ENCODE results near the gene SUMO3.

SUMO3 gene

DNA sequence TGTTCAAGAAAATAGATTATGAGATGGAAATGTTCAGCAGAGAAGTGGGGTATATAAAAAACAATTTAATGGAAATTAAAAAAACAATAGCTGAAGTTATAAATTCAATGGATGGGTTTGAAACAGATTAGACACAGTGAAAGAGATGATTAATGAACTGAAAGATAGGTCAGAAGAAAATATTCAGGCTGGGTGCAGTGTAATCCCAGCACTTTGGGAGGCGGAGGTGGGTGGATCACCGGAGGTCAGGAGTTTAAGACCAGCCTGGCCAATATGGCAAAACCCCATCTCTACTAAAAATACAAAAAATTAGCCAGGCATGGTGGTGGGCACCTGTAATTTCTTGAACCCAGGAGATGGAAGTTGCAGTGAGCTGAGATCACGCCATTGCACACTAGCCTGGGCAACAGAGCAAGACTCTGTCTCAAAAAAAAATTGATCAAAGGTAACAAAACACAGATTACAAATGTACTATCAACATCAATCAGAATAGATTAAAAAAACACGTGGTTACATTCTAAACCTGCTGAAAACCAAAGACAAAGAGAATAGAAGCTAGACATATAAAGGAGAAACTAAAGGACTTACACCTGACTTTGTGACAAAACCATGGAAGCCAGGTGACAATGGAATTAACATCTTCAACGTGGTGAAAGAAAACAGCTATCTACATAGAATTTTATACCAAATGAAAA lies 4.8 kb upstream of the SUMO3 start:
- Histone ChIP-seq H4K20me1 (ENCODE audit: insufficient read depth, low read length, poor library complexity, severe bottlenecking) (no peaks in the 10 kb centered on the region), H2AFZ (ENCODE audit: low read length) (no peak overlapping the region), H3K79me2 (ENCODE audit: insufficient read depth, low read length) (peaks cover 8% of the 10 kb centered on the region; the same call in 1 of the 2 replicates), H3K4me1 (ENCODE audit: insufficient read depth, low read length, poor library complexity, severe bottlenecking) (peaks cover 7% of the 10 kb centered on the region), H3K9ac (ENCODE audit: low read depth, low read length, poor library complexity, severe bottlenecking) (no peak overlapping the region), H3K9me3 (ENCODE audit: insufficient read depth, low read depth, low read length) (peaks cover 15% of the 10 kb centered on the region), H3K27me3 (ENCODE audit: insufficient read depth, low read length, poor library complexity, severe bottlenecking) (no peaks in the 10 kb centered on the region), H3K4me2 (ENCODE audit: low read depth, low read length, poor library complexity, severe bottlenecking) (no peak overlapping the region), H3K9me2 (replicated peaks; ENCODE audit: low read depth, low read length) (no peaks in the 10 kb centered on the region), H3F3A (ENCODE audit: low read depth) (no peaks in the 10 kb centered on the region), H3K36me3 (ENCODE audit: insufficient read depth, low read length) (no peaks in the 10 kb centered on the region), H3K4me3 (ENCODE audit: low read length, poor library complexity, severe bottlenecking) (no peak overlapping the region)
- TF ChIP-seq EZH2phosphoT487 (IDR thresholded peaks at IDR 0.05; ENCODE audit: borderline replicate concordance), result no peak
- TF ChIP-seq, protein P1, sequence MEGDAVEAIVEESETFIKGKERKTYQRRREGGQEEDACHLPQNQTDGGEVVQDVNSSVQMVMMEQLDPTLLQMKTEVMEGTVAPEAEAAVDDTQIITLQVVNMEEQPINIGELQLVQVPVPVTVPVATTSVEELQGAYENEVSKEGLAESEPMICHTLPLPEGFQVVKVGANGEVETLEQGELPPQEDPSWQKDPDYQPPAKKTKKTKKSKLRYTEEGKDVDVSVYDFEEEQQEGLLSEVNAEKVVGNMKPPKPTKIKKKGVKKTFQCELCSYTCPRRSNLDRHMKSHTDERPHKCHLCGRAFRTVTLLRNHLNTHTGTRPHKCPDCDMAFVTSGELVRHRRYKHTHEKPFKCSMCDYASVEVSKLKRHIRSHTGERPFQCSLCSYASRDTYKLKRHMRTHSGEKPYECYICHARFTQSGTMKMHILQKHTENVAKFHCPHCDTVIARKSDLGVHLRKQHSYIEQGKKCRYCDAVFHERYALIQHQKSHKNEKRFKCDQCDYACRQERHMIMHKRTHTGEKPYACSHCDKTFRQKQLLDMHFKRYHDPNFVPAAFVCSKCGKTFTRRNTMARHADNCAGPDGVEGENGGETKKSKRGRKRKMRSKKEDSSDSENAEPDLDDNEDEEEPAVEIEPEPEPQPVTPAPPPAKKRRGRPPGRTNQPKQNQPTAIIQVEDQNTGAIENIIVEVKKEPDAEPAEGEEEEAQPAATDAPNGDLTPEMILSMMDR (conservative IDR thresholded peaks at IDR 0.05; ENCODE audit: low read length), result no peak

DNA sequence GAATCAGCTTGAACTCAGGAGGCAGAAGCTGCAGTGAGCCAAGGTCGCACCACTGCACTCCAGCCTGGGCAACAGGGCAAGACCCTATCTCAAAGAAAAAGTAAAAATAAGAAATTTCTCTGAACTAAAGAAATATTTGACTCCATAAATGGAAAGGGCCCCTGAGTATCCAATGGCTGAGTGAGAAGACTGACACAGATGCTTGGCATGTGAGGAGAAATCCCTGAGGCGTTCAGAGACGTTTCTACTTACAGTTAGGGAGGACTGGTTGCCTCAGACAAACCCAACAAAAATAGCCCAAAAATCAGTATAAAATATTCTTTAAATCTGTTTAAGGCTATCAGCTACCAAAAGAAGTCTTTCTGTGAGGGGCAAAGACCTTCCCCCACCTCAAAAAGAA lies 3.0 kb upstream of the SUMO3 start:
- Histone ChIP-seq H2AFZ (ENCODE audit: low read length) (no peak overlapping the region), H4K20me1 (ENCODE audit: insufficient read depth, low read length, poor library complexity, severe bottlenecking) (peaks cover 17% of the 10 kb centered on the region), H3K79me2 (ENCODE audit: insufficient read depth, low read length) (peaks cover 26% of the 10 kb centered on the region), H3K9ac (ENCODE audit: low read depth, low read length, poor library complexity, severe bottlenecking) (no peak overlapping the region), H3K4me2 (ENCODE audit: low read depth, low read length, poor library complexity, severe bottlenecking) (no peak overlapping the region), H3K9me2 (replicated peaks; ENCODE audit: low read depth, low read length) (no peaks in the 10 kb centered on the region), H3K4me3 (ENCODE audit: low read length, poor library complexity, severe bottlenecking) (no peak overlapping the region), H3K4me1 (ENCODE audit: insufficient read depth, low read length, poor library complexity, severe bottlenecking) (peaks cover 15% of the 10 kb centered on the region), H3K27me3 (ENCODE audit: insufficient read depth, low read length, poor library complexity, severe bottlenecking) (no peaks in the 10 kb centered on the region), H3K36me3 (ENCODE audit: insufficient read depth, low read length) (no peaks in the 10 kb centered on the region), H3K9me3 (ENCODE audit: insufficient read depth, low read depth, low read length) (peaks cover 15% of the 10 kb centered on the region), H3F3A (ENCODE audit: low read depth) (no peaks in the 10 kb centered on the region)
- TF ChIP-seq, protein P1 (conservative IDR thresholded peaks at IDR 0.05; ENCODE audit: low read length), result no peak
- TF ChIP-seq EZH2phosphoT487 (IDR thresholded peaks at IDR 0.05; ENCODE audit: borderline replicate concordance), result no peak

DNA sequence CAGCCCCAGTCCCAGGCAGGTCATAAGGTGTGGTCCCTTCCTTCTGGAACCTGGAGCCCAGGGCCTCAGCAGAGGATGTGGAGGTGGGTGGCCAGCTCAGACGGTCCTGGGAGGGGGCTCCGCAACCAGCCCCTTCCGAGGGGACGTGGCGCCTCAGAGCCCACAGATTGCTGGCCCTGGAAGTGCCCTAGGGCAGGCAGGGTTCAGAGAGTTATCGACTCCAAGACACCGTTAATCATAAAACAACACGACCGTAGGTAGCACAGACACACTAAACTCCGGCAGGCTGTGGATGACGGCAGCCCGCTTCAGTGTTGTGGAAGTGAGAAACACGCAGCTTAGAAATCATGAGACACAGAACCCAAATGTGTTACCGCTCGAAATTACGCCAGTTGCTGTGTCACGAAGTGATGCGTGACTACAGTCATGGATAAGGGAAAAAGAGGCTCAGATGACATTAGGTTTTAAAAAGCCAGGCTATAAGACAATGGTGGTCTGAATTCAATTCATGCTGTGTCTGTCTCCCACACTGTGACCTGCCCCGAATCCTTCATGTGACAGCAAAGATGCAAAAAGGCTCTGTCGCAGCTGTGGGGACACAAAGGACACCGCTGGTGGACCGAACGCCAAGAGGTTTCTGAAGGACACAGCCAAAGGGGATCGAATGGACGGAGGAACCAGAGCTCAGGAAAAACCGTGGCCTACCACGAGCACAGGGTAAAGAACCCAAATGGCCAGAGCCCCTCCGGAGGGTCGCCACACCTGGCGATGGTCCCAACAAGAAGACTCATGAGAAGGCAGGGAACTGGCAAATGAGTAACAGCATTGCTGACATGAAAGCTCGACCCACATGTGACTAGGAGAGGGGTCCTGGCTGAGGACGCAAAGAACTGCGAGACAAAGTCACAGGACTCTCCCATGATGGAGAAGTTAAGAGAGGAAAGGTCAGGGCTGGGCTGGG lies 1.7 kb upstream of the SUMO3 start:
- Histone ChIP-seq H4K20me1 (ENCODE audit: insufficient read depth, low read length, poor library complexity, severe bottlenecking) (peaks cover 26% of the 10 kb centered on the region), H3K9ac (ENCODE audit: low read depth, low read length, poor library complexity, severe bottlenecking) (no peak overlapping the region), H3K79me2 (ENCODE audit: insufficient read depth, low read length) (peaks cover 39% of the 10 kb centered on the region), H3K4me1 (ENCODE audit: insufficient read depth, low read length, poor library complexity, severe bottlenecking) (peaks cover 16% of the 10 kb centered on the region), H3K9me3 (ENCODE audit: insufficient read depth, low read depth, low read length) (peaks cover 15% of the 10 kb centered on the region), H3F3A (ENCODE audit: low read depth) (no peaks in the 10 kb centered on the region), H3K27me3 (ENCODE audit: insufficient read depth, low read length, poor library complexity, severe bottlenecking) (no peaks in the 10 kb centered on the region), H3K4me2 (ENCODE audit: low read depth, low read length, poor library complexity, severe bottlenecking) (peak overlapping the region; percentile 90), H3K9me2 (replicated peaks; ENCODE audit: low read depth, low read length) (no peaks in the 10 kb centered on the region), H2AFZ (ENCODE audit: low read length) (no peak overlapping the region), H3K4me3 (ENCODE audit: low read length, poor library complexity, severe bottlenecking) (peak overlapping the region; percentile 92), H3K36me3 (ENCODE audit: insufficient read depth, low read length) (no peaks in the 10 kb centered on the region)
- no peak for TF ChIP-seq EZH2phosphoT487 (IDR thresholded peaks at IDR 0.05; ENCODE audit: borderline replicate concordance)
- TF ChIP-seq, protein P1 (conservative IDR thresholded peaks at IDR 0.05; ENCODE audit: low read length), result no peak

All from Loucy (cell line).